GM19468 (cell line): Measurements from ENCODE around the gene RAB7A.
"Not testable (repeated sequence)": the region's sequence is repeated elsewhere in the genome, so short reads cannot be mapped to it uniquely, and the experiment has no call there.

Experiments used
- ATAC-seq: cut with Tn5 transposase; IDR thresholded peaks from one replicate; pipeline ENCODE4 v1.9.1; 2021; ENCODE audit warnings: mild to moderate bottlenecking, moderate library complexity, moderate number of reproducible peaks; ENCODE audit not compliant: unreplicated experiment; ENCODE audit errors: extremely low read depth

The RAB7A gene

DNA sequence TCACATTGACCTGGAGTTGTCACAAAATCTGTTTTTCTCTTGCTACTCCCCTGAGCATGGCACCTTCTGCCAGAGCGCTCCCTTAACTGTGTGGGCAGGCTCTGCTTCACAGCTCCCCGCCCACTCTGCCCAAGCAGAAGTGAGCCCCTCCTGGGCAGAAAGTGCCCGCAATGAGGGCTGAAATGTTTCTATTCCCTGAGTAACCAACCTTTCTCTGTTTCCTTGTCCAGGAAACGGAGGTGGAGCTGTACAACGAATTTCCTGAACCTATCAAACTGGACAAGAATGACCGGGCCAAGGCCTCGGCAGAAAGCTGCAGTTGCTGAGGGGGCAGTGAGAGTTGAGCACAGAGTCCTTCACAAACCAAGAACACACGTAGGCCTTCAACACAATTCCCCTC lies 87.1 kb downstream of the RAB7A start:
- no peak for ATAC-seq

DNA sequence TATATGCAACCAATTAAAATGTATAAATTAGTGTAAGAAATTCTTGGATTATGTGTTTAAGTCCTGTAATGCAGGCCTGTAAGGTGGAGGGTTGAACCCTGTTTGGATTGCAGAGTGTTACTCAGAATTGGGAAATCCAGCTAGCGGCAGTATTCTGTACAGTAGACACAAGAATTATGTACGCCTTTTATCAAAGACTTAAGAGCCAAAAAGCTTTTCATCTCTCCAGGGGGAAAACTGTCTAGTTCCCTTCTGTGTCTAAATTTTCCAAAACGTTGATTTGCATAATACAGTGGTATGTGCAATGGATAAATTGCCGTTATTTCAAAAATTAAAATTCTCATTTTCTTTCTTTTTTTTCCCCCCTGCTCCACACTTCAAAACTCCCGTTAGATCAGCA lies 88.1 kb downstream of the RAB7A start:
- ATAC-seq, result no peak

DNA sequence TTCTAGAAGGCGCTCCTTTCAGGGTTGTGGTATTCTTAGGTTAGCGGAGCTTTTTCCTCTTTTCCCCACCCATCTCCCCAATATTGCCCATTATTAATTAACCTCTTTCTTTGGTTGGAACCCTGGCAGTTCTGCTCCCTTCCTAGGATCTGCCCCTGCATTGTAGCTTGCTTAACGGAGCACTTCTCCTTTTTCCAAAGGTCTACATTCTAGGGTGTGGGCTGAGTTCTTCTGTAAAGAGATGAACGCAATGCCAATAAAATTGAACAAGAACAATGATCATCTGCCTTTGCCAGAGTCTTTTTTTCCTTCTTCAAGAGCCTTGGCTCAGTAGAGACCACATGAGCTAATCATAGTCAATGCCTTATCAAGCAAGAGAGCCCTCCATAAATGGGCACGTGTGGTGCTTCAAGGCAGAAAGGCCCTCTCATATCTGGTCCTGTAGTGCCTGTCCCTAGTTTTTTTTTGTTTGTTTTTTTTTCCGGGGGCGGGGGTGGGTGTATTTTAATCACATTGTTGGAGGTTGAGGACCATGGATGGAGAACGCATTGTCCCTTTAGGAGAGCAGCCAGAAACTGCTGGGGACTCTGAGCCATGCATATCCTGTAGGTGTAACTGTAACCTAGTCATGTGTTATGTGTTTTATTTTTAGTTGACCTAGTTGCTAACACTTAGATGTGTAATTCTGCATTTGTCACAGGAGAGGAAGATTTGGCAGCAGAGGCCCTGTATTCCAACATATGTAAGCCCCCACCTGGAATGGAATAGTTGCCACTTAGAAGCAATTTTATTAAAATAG lies 88.7 kb downstream of the RAB7A start:
- no peak for ATAC-seq

DNA sequence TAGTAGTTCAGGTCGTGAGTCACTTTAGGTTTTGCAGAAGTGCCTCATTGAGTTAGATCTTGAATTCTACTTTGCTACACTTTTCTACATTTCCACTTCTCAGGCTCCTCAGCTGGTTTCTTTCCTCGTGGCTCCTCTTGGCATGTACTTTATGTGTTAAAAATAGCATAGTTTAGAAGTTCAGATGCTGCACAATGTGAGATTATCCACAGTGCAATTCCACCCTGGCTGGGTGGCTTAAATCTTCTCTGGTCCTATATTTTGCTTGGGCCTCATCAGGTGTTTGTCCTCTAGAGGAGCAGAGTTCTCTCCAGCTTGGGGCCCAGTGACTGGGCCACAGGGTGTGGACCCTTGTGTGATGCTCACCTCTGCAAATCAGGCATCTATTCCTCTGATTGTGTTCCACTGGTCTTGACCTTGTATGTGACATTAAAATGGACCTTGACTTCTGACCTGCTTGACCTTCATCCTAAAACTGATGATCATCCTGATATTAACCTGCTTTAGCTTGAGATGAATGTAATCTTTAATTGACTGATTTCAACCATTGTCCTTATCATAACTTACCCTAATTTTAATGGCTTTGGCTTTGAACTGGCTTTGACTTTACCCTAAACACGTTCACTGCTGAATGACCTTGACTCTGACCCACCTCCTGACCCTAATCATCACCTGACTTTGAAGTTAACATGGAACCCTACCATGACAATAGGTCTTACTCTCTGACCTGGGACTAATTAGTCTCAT lies 89.5 kb downstream of the RAB7A start:
- ATAC-seq, result no peak

DNA sequence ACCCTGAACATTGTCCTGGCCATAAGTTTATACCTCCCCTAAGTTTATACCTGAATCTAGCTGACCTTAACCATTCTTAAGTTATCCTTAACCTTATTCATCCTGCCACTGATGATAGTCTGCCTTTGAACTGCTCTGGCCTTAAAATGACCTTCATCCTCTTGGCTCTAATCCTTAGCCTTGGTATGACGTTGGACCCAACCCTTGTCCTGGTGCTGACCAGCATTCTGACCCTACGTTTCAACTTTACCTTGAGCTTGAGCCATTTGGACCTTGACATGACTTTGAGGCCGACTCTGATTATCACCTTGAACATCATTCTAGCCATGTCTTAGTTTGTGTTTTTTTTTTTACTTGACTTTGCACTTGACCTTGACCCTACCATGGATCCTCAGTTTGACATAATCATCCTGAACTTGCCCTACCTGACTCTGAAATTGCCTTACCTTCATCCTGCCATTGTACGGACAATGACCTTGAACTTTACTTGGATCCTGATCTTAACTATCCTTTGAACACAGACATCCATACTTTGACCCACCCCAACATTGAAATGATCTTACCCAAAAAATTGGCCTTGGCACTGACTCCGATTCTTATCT lies 92.3 kb downstream of the RAB7A start:
- ATAC-seq, result no peak

DNA sequence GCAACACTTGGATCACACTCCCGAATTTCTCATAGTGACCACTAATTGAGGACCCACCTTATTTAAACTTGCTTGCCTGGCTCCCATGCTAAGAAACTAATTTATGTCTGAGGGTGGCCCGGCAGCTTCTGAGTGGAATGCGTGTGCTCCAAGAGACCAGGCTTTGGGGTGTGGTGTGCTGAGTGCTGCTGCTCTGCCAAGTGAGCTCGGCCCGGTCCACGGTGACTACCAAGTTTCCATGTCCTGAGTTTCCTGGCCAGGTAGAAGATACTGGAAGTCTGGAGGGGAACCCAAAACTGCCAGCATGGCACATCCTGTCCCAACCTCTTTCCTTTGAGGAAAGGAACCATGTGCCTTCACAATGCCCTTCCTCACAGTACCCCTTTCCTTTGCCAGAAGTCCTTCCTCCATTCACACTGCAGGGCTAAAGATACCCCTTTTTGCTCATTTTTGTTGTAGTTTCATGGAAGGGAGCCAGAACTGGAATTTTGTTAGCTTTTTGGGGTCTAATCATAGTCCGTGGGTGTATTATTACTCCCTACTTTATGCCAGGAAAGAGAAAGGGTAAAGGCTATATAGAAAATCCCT lies 94.4 kb downstream of the RAB7A start:
- no peak for ATAC-seq

DNA sequence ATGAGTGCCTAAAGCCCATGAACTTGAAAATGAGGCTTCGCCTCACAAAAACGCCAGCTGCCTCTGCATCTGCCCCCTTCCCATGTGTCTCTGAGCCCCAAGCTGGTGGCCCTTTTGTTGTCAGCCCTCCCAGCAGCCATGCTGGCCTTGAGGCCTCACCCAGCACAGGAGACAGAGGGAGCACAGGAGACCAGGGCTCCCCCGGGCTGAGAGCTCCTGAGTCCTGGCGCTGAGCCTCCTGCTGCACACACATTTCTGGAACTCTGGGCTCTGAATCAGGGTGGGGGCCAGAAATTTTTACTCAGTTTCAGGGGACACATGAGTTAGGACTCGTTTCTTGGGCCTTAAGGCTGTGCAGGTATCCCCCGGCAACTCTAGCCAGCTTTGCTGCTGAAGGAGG lies 97.0 kb downstream of the RAB7A start:
- ATAC-seq, result no peak

DNA sequence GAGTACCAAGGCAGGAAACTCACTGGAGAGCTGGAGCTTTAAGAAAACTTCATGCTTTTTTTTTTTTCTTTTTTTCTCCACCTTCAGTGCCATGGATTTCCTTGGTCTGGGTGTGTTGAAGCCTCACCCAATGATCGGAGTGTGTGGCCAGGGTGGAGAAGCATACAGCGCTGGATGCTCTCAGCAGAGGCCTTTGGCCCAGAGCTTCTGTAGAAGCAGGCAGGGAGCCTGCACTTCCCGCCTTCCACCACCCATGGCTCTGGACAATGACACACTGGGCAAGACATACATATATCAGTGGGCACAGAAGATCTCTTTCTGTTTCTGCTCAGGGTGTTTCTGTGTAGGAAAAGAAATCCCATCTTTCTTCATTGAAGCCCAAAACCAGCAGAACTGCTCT lies 97.6 kb downstream of the RAB7A start:
- no peak for ATAC-seq

DNA sequence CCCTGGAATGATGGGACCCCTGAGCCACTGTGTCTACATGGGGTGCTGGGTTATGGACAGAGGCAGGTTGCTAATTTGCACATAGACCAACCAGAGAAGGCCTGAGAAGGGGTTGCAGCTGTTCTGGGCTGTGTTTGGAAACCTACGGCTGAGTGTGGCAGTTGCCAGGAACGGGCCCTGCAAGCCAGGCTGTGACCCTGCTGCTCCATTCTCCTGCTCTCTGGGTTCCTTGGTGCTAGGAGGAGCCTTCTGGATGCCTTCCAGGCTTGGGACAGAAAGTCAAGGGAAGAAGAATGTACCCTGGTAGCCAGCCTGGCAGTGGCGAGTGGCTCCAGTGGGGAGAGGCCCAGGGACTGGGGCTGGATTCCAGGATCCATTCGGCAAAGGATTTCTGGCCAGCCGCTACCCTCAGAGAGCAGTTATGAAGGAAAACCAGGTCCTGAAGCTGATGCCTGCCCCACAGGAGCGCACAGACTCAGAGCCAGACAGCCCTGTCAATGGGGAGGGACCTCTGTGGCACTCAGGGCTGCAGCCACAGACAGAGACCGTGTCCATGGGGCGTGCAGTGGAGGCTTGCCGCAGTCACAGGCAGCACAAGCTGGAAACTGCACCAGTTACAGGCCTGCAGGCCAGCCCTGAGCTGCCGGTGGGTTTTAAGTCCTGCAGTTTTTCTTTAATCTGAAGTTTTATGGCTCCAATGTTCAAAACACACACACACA lies 98.3 kb downstream of the RAB7A start:
- ATAC-seq, result no peak

DNA sequence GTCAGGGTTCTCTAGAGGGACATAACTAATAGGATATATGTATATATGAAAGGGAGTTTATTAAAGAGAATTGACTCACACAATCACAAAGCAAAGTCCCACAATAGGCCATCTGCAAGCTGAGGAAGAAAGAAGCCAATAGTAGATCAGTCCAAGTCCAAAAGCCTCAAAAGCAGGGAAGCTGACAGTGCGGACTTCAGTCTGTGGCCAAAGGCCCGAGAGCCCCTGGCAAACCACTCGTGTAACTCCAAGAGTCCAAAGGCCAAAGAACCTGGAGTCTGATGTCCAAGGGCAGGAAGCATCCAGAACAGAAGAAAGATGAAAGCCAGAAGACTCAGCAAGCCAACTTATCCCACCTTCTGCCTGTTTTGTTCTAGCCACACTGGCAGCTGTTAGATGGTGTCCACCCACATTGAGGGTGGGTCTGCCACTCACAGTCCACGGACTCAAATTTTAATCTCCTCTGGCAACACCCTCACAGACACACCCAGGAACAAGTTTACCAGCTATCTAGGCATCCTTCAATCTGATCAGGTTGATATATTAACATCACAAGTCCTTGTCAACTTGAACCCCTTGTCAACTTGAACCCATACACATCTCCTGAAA lies 99.2 kb downstream of the RAB7A start:
- ATAC-seq, result no peak

DNA sequence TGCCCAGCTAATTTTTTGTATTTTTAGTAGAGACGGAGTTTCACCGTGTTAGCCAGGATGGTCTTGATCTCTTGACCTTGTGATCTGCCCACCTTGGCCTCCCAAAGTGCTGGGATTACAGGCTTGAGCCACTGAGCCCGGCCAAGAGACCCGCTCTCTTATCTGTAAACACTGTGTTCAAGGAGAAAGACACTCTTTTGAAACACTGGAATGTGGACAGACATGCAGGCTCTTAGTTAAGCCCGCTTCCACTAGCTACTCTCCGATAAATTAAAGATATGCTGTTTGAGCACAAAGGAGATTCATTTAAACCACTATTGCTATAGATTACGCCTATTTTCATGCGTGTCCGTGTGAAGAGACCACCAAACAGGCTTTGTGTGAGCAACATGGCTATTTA lies 103.1 kb downstream of the RAB7A start:
- not testable (repeated sequence) for ATAC-seq

DNA sequence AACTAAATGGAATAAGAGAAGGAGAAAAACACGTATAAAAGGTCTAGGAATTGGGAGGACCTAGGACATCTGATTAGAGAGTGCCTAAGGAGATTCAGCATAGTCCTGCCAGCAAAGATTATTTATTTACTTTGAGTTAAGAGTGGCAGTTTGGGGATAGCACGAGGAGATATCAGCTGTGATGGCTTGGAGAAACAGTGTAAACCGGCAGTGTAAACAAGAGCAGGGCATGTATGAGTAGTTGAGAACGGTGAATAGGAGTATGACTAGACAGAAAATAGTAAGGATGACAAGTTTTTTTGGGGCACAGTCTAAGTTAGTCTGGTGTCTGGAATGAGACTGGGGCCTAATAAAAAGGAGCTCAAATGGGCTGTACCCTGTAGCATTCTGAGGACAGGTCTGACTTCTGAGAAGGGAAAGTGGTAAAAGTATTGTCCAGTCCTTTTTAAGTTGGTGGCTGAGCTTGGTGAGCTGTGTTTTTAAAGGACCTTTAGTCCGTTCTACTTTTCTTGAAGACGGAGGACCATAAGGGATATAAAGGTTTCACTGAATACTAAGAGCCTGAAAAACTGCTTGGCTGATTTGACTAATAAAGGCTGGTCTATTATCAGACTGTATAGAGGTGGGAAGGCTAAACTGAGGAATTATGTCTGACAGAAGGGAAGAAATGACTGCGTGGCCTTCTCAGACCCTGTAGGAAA lies 104.1 kb downstream of the RAB7A start:
- not testable (repeated sequence) for ATAC-seq

DNA sequence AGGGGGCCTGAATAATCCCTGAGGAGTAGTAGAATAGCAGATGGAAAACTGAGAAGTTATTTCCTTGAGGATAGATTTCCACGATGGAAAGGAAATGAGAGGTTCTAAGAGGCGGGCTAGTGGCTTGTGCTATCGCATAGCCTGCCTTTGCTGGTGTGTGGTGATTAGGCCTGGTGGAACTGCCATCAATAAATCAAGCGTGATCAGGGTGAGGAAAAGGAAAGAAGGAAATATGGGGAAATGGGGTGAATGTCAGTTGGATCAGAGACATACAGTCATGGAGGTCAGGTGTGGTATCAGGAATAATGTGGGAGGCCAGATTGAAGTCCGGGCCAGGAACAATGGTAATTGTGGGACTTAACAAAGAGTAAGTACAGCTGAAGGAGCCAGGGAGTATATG lies 104.8 kb downstream of the RAB7A start:
- not testable (repeated sequence) for ATAC-seq

DNA sequence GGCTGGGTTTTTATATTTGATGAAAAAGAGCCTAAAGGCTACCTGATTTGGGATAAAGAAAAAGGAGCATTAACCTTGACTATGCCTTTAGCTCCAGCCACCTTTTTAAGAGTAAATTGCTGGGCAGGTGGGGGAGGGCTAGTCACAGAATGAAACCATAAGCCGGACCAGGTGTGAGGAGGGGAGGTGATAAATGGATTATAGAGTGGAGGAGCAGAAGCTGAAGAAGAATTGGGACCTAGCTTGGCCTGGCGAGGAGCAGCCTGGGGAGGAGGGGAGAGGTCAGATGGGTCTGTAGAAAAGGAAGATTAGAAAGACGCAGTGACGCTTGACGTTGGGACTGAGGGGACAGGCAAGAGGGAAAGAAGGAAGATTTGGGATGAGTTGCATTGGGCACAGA lies 107.0 kb downstream of the RAB7A start:
- not testable (repeated sequence) for ATAC-seq

DNA sequence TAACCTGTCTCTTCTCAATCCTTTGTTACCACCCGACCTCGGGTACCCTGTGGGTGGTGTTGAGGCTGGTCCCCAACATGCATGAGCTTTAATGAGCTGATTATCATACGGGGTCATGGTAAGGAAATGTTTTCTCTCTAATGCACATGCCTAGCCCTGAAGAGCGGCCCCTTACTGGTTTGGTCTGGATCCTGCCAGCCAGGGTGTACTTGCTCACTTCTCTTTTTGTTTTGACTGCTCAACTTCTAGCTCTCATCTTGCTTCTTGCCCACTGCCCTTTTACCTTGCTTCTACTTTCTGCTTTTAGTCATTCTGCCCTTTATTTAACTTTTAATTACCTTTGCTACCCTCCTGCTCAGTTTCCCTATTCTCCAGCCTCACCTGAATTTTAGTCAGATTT lies 109.1 kb downstream of the RAB7A start:
- no peak for ATAC-seq

DNA sequence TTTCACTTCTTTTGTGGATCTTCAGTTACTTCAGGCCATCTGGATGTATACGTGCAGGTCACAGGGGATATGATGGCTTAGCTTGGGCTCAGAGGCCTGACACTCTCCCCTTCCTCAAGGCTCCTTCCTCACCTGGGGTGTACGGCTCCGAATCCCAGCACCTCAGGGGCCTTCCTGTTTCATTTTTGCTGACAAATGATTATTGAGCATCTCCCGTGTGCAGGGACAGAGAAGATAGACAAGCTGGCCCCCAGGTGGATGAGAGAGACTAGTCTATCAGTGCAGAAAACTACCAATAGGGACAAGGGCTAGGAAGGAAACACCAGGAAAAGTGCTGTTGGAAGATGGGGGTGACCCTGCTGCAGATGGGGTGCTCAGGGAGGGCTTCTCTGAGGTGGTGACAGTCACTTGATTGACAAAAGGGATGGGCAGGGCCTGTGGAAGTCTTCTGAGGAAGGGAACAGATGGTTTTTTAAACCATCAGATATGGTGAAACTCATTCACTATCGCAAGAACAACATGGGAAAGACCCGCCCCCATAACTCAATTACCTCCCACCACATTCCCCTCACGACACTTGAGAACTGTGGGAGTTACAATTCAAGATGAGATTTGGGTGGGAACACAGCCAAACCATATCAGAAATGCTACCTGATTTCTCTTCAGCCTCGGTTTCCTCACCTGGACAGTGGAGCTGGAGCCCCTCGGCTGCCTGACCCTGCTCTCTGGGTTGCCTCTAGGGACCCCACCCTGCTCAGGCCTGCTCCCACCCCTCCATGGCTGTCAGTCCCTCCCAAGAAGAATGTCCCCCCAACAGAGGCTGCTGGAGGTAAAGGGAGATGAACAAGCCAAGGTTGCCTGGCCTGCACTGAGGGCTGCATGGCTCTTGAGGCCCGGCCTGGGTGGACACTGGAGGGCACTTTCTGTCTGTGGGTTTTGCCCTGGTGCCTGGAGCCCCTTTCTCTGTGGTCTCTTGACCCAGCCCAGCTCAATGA lies 116.2 kb downstream of the RAB7A start:
- no peak for ATAC-seq

DNA sequence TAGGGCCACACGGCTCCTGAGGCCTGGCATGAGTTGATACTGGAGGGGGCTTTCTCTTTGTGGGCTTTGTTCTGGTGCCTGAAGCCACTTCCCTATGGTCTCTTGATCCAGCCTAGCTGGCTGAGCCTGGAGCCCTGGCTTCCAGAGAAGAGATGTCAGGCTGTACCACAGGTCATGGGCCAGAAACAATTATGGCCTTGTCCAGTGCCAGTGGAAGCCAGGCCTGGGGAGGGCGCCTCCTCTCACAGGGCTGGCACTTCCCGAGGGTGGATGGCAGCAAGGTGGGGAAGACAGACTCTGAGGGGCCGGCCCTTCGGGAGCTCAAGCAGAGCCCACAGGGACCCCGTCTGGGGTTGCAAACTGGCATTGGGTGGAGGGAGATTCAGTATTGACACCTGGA lies 118.5 kb downstream of the RAB7A start:
- ATAC-seq, result no peak

DNA sequence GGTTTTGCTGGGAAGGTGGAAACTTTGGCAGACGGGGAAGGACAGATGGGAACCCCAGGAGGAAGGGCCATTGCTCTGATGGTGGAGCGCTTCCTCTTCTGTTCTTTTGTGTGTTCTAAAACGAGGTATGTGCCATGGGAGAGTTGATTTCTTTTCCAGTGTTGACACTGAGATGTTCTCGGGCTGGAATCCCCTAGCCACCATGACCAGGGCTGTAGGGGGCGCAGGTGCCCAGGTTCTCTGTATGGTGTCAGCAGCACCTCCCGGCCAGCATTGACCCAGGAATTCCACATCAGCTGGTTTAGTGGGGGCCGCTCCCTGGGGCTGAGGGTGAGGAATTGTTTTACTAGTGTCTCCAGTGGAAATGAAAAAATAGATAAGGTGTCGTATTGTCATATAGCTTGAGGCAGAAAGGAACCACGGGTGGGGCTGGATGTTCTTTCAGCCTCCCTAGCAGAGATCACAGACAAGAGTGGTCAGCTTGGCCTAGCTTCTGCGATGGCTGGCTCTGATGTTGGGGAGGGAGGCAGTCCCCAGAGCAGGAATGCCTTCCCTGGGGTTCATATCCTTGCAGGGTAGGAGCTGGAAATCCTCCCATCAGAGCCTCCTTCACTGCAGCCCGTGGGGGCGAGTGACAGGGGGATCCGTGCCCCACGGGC lies 119.3 kb downstream of the RAB7A start:
- no peak for ATAC-seq
